IMR-90 (cell line): ENCODE measurements around the gene PMM2.

Experiments
- BHLHE40 ChIP-seq: fragments of 150-350 bp; IDR thresholded peaks from 2 replicates; pipeline ENCODE4 v1.6.1; 2016; ENCODE audit warnings: mild to moderate bottlenecking, low read depth, low read length
- FOS ChIP-seq: fragments of 150-350 bp; IDR thresholded peaks from 2 replicates; pipeline ENCODE4 v1.6.1; 2016; ENCODE audit warnings: low read depth, low read length
- MAZ ChIP-seq: IDR thresholded peaks from 2 replicates; pipeline ENCODE4 v1.6.1; 2012; ENCODE audit warnings: low read depth, mild to moderate bottlenecking, low read length, improper control_type of control experiment, moderate library complexity, borderline replicate concordance
- MXI1 ChIP-seq: IDR thresholded peaks from 2 replicates; pipeline ENCODE4 v1.6.1; 2012; ENCODE audit warnings: low read depth, mild to moderate bottlenecking, low read length, moderate library complexity, borderline replicate concordance
- TF ChIP-seq, protein P1 (sequence below): conservative IDR thresholded peaks from 2 replicates; pipeline ENCODE4 v1.5.1; 2012; ENCODE audit warnings: mild to moderate bottlenecking, low read depth, low read length, improper control_type of control experiment

DNA sequence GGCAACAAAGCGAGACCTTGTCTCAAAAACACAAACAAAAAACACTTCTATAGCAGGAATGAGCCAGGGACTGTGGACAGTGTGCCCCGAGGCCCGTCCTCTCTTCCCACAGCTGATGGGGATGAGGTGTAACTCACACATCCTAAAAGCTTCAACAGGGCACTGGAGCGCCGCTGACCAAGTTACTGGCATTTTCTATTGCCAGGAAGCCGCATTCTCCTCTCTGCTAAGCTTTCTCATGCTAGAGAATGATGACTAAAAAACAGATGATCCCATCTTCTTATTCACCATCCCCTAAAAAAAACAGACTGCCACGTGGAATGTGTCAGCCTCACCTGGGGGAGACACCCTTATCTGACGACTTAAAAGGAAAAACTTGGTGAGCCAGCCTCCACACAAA, 54.9 kb downstream of the PMM2 start:
- TF ChIP-seq, protein P1, sequence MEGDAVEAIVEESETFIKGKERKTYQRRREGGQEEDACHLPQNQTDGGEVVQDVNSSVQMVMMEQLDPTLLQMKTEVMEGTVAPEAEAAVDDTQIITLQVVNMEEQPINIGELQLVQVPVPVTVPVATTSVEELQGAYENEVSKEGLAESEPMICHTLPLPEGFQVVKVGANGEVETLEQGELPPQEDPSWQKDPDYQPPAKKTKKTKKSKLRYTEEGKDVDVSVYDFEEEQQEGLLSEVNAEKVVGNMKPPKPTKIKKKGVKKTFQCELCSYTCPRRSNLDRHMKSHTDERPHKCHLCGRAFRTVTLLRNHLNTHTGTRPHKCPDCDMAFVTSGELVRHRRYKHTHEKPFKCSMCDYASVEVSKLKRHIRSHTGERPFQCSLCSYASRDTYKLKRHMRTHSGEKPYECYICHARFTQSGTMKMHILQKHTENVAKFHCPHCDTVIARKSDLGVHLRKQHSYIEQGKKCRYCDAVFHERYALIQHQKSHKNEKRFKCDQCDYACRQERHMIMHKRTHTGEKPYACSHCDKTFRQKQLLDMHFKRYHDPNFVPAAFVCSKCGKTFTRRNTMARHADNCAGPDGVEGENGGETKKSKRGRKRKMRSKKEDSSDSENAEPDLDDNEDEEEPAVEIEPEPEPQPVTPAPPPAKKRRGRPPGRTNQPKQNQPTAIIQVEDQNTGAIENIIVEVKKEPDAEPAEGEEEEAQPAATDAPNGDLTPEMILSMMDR: no peak
- TF ChIP-seq BHLHE40 (no peak), MAZ (no peak), MXI1 (no peak), FOS (no peak)
